WI38 (cell line): Measurements from ENCODE around the gene MMUT.
A peak's percentile ranks its signal among the peaks of the same experiment; 100 is the strongest.
"Not testable (repeated sequence)": the region's sequence is repeated elsewhere in the genome, so short reads cannot be mapped to it uniquely, and the experiment has no call there.

Experiments used
- H3K4me3 ChIP-seq: 2 replicates; pipeline ENCODE4 v1.5.1; 2011; ENCODE audit warnings: low read depth, mild to moderate bottlenecking, control low read depth, low read length
- TF ChIP-seq, protein P1 (sequence below): IDR thresholded peaks from 2 replicates; pipeline ENCODE4 v1.5.1; 2012; ENCODE audit warnings: low read depth, mild to moderate bottlenecking, control low read depth, low read length

MMUT gene

DNA sequence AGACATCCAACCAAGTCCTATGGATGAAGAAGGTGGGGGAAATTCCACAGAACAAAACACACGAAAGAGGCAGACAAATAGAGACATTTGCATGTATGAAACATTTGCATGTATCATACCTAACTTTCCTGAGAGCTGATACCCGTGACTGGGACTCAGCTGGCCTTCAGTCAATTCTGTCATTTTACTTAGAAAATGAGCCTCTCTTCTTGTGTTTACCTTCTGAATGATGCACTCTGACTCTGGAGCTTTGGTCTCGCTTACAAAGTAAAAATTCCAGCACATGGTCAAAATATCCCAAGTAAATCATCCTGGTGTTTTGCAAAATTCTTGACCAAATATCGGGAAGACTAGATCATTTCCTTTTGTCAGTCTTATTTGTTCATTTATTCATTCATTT lies 46.9 kb downstream of the MMUT start:
- H3K4me3 ChIP-seq: no peak overlapping the region
- TF ChIP-seq, protein P1, sequence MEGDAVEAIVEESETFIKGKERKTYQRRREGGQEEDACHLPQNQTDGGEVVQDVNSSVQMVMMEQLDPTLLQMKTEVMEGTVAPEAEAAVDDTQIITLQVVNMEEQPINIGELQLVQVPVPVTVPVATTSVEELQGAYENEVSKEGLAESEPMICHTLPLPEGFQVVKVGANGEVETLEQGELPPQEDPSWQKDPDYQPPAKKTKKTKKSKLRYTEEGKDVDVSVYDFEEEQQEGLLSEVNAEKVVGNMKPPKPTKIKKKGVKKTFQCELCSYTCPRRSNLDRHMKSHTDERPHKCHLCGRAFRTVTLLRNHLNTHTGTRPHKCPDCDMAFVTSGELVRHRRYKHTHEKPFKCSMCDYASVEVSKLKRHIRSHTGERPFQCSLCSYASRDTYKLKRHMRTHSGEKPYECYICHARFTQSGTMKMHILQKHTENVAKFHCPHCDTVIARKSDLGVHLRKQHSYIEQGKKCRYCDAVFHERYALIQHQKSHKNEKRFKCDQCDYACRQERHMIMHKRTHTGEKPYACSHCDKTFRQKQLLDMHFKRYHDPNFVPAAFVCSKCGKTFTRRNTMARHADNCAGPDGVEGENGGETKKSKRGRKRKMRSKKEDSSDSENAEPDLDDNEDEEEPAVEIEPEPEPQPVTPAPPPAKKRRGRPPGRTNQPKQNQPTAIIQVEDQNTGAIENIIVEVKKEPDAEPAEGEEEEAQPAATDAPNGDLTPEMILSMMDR: no peak

DNA sequence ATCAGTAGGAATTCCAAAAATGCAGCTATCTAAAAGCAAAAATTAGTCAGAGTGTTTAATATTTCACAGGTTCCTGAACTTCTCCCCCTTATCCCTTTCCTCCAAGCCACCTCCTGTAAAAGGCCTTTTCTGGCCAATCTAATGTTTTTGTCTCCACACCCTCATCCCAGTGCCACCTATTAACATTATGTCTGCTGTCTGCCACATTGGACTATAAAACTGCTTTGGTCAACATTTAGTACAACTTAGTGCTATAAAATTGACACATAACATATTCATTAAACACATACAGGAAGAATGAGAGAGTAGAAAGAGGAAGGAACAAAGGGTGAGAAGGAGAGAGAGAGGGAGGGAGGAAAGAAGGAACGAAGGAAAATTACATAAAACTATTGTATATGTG lies 47.7 kb downstream of the MMUT start:
- TF ChIP-seq, protein P1: no peak
- no peak overlapping the region for H3K4me3 ChIP-seq

DNA sequence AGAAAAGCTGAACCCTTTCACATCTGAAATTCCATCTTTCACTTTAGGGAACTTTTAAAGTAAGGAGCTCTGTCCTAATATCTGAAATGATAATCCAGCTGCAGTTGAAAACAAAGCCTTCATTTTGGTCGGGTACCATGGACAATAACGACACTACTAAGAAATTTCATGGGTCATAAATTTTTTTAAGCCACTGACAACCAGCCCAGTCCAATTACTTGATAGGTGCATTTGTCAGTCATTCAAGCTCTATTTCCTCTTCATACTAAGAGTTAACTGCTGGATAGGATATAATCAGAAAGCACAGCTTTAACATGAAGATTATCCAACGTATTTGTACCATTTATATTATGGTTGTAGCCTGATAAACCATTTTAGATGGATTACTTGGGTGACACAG lies 52.5 kb downstream of the MMUT start:
- TF ChIP-seq, protein P1: no peak
- no peak overlapping the region for H3K4me3 ChIP-seq

DNA sequence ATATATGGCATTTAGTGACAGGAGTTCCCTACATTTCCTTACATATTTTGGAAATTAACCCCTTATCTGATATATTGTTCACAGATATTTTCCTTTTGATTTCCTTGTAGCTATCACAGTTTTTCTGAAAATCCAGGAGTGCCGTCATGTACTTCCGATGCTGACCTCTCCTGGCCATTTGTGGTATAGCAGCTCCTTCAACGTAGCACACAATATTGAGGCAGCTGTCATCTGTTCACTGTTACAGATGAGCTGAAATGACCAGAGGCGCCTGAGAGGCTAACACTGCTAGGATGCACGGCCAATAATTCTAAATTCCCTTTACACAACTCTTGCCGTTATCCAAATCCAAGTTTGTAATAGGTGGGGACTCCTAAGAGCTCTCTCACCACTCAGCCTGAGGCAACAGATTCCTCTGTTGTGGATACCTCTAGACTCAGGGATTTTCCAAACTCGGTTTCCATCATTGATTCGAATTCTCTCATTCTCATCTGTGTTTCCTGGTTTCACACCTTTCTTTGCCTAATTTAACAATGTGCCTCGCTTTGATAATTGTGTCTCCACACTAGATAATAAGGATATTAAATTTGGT lies 53.0 kb downstream of the MMUT start:
- no peak overlapping the region for H3K4me3 ChIP-seq
- TF ChIP-seq, protein P1: peak; percentile 87

DNA sequence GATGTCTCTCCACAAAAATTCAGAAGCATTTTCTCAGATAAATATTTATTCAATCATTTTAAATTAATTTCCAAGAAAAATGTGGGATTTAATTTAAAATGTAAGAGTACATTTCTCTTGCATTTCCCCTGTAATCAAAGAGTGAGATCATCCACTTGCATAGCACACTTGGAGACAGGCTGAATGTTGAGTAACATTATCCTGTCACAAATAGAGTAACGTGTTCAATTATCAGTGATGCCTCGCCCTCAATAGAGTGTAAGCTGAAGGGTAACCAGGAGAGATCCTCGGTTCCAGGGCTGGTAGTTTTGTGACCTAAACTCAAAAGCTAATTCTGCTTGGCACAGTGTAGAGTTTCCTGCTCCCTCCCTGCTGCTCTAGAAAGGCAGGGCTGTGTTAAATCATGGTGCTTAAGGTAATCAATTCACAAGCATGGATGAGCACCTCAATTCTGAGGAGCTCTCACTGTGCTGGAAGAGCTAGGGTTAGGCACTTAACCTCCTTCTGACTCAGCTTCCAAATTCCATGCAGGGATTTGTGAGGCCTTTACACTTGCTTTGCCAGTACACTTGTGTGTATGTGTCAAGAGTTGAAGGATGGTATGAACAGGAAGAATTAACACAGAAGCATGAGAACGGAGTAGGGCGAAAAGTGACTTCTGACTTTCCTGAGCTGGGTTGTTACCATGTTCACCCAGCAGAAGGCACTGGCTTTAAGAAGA lies 56.6 kb downstream of the MMUT start:
- no peak overlapping the region for H3K4me3 ChIP-seq
- TF ChIP-seq, protein P1: no peak

DNA sequence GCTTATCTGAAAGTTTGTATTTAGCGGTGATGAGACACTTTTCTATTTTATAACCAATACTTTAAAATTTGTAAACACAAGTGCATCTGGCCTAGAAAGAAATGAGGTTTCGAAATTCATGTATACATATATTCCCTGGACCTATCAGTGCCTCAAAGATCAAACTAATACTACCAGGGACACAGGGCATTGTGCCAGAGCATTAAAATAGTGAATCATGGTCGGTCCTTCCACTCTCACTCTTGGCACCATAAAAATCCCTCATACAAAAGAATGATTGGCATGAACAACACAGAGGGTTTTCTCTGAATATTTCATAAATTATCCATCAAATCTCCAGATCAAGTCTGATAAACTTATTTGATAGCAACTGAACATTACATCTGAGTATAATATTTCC lies 62.0 kb downstream of the MMUT start:
- TF ChIP-seq, protein P1: no peak
- no peak overlapping the region for H3K4me3 ChIP-seq

DNA sequence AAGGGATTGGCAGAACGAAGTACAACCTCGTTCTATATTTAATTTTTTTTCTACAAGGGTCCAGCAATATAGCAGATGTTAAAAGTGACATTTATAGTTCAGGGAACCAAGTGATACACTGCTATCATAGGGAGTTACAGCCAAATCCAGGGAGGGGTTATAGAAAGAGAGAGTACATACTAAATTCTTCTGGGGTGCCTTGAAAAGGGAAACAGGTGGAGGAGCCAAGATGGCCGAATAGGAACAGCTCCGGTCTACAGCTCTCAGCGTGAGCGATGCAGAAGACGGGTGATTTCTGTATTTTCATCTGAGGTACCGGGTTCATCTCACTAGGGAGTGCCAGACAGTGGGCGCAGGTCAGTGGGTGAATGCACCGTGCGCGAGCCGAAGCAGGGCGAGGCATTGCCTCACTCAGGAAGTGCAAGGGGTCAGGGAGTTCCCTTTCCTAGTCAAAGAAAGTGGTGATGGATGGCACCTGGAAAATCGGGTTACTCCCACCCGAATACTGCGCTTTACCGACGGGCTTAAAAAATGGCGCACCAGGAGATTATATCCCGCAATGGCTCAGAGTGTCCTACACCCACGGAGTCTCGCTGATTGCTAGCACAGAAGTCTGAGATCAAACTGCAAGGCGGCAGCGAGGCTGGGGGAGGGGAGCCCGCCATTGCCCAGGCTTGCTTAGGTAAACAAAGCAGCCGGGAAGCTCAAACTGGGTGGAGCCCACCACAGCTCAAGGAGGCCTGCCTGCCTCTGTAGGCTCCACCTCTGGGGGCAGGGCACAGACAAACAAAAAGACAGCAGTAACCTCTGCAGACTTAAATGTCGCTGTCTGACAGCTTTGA lies 76.2 kb downstream of the MMUT start:
- H3K4me3 ChIP-seq: not testable (repeated sequence)
